GM12801 (cell line): ENCODE data around the gene FBN1.

Experiments
- CTCF ChIP-seq: IDR thresholded peaks from one replicate; pipeline ENCODE4 v1.5.1; 2011; ENCODE audit warnings: control low read depth; ENCODE audit not compliant: insufficient read length; ENCODE audit errors: extremely low read depth

The FBN1 gene

GRCh38 chr15:48459571-48460442 is 185.7 kb downstream of the FBN1 start:
- no peak for TF ChIP-seq CTCF

GRCh38 chr15:48458876-48459275 is 186.6 kb downstream of the FBN1 start:
- no peak for TF ChIP-seq CTCF

- no peak for TF ChIP-seq CTCF
Measured at GRCh38 chr15:48456134-48456533, 189.4 kb downstream of the FBN1 start.

GRCh38 chr15:48451736-48452135 is 193.8 kb downstream of the FBN1 start:
- TF ChIP-seq CTCF = no peak

- TF ChIP-seq CTCF = no peak
Measured at GRCh38 chr15:48451241-48451640, 194.3 kb downstream of the FBN1 start.

GRCh38 chr15:48449734-48450133 is 195.8 kb downstream of the FBN1 start:
- TF ChIP-seq CTCF = no peak

- TF ChIP-seq CTCF = no peak
Measured at GRCh38 chr15:48447657-48448056, 197.9 kb downstream of the FBN1 start.
